GM13976 (cell line): ENCODE data around the gene ZNF648.

Experiments used
- DNase-seq: peaks from one replicate; pipeline ENCODE4 v3.0.0; 2012; ENCODE audit warnings: low spot score
- CTCF ChIP-seq: IDR thresholded peaks from 2 replicates; pipeline ENCODE4 v1.5.1; 2012; ENCODE audit warnings: borderline replicate concordance, mild to moderate bottlenecking; ENCODE audit not compliant: insufficient read depth; ENCODE audit errors: extremely low read depth, missing control alignments, control extremely low read depth
- in situ Hi-C: fragments of 300-500 bp; cut with MboI; formaldehyde crosslinking; loops from one replicate; pipeline ENCODE4 v1.12.0; 2022; ENCODE audit warnings: low sequenced_read_pairs, mixed read lengths, inconsistent platforms; ENCODE audit not compliant: unreplicated experiment

The ZNF648 gene

DNA sequence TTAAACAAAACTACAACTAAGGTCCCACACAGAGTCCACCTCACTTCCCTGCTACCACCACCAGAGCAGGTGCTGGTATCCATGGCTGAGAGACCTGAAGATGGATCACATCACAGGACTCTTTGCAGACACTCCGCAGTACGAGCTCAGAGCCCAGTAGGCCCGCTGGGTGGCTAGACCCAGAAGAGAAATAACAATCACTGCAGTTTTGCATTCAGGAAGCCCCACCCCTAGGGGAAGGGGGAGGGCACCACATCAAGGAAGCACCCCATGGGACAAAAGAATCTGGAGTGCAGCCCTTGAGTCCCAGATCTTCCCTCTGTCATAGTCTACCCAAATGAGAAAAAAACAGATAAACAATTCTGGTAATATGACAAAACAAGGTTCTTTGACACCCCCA lies 56.9 kb downstream of the ZNF648 start:
- in situ Hi-C loops: no loop called here
- no peak for DNase-seq
- no peak for TF ChIP-seq CTCF
